Psoas muscle (tissue), 8 donors: Measurements from ENCODE around the gene BIRC6. TPM values are rescaled to one million over a fixed set of nuclear protein-coding genes. Genes with fewer than 3 reads are reported as not detected.
"Not testable (repeated sequence)": the region's sequence is repeated elsewhere in the genome, so short reads cannot be mapped to it uniquely, and the experiment has no call there.

Source experiments
- ATAC-seq, 4 donors: fragments of 200-7000 bp; cut with Tn5 transposase; one replicate each; pipeline ENCODE4 v1.9.1; 2020; ENCODE audit warnings: moderate library complexity in 3 of 4, mild to moderate bottlenecking in 2 of 4
- DNase-seq, 2 donors: peaks; one replicate each; pipeline ENCODE4 v3.0.0-alpha.2; 2020
- H3K27ac ChIP-seq: fragments of 200-600 bp; one replicate; pipeline ENCODE4 v1.8.0; 2022
- H3K27me3 ChIP-seq, 3 donors: fragments of 200-600 bp in 1 of 3; one replicate each; pipeline versions ENCODE4 v1.6.1 to v1.8.0; 2013 to 2022; ENCODE audit warnings: low read length in 2 of 3, mild to moderate bottlenecking in 2 of 3, moderate library complexity in 1 of 3; ENCODE audit not compliant: insufficient read depth in 3 of 3
- H3K36me3 ChIP-seq, 2 donors: fragments of 200-600 bp in 1 of 2; one replicate each; pipeline versions ENCODE4 v1.6.1 to v1.8.0; 2013 to 2022; ENCODE audit warnings: low read depth in 1 of 2, mild to moderate bottlenecking in 1 of 2, moderate library complexity in 1 of 2; ENCODE audit not compliant: insufficient read depth in 1 of 2
- H3K4me1 ChIP-seq: fragments of 200-600 bp; one replicate; pipeline ENCODE4 v1.8.0; 2022
- H3K4me3 ChIP-seq: fragments of 200-600 bp; one replicate; pipeline ENCODE4 v1.8.0; 2022; ENCODE audit warnings: mild to moderate bottlenecking
- H3K9me3 ChIP-seq: fragments of 200-600 bp; one replicate; pipeline ENCODE4 v1.8.0; 2022
- CTCF ChIP-seq: fragments of 200-600 bp; IDR thresholded peaks from one replicate; pipeline ENCODE4 v1.8.0; 2022; ENCODE audit warnings: antibody characterized with exemption
- WGBS, 3 donors: extraction: QIAGEN DNeasy Blood & Tissue Kit; methylation state at CpG; one replicate each; pipeline versions ENCODE4 v1.1.6 to v1.1.7; 2013; 5-methylcytosine and 5-hydroxymethylcytosine counted together
- intact Hi-C, 2 donors: fragments of 100-400 bp; cut with DNase I; formaldehyde crosslinking; loops; one replicate each; pipeline versions ENCODE4 v1.11.0 to v1.14.2; 2022
- polyA plus RNA-seq, 3 donors: library from polyadenylated mRNA; stranded (reverse); fragments of 200-250 nt; gene quantifications; one replicate each; pipeline ENCODE4 v1.2.3, GENCODE V29; 2013
- total RNA-seq, 4 donors: library from RNA; stranded (reverse); fragmentation: NEBNext Ultra II Directional in 2 of 4; extraction: Animal tissue kit (Norgen Biotek cat#: 25700) in 2 of 4; gene quantifications; one replicate each; pipeline versions ENCODE4 v1.2.1 to v1.2.4, GENCODE V29; 2021 to 2023
- donor health status: healthy with polysubstance abuse.
- donor health status: DM: no; HTN: no; CAD: no; lungs with moderate emphysema.
- donor health status: Bipolar disorder and iron deficiency.
- donor health status: healthy.
- donor health status: DM: yes; HTN: yes; CAD: no.
- donor health status: DM: no; HTN: no; CAD: no.
- donor health status: DM: no; HTN: no; CAD: no.
- donor health status: DM: yes; HTN: yes; CAD: no.

BIRC6 gene
- total and polyA plus RNA-seq, 7 donors, result 11.1 to 66.7 (median 38.1) TPM

GRCh38 chr2:32357318-32358110 is 691 bp downstream of the BIRC6 start:
- Histone ChIP-seq H3K9me3 (no peaks in the 10 kb centered on the region), H3K27ac (peak overlapping the region; percentile 99), H3K4me3 (peak overlapping the region; percentile 99), H3K27me3 (no peaks in the 10 kb centered on the region), H3K4me1 (peaks cover 28% of the 10 kb centered on the region), H3K36me3 (peaks cover 0 to 6% of the 10 kb centered on the region in 2 donors)
- intact Hi-C loops, result loop anchor here in 1 of 2 donors (5.0 kb wide), 1 partner anchor 80 kb away; the partner anchor contains the start of gene YIPF4
- ATAC-seq (peak; percentile 2 to 19 (median 10)), DNase-seq (peak in 1 of 2 donors; percentile 74)
- 0 to 1% (median 0%) methylated on average over 42 to 62 of the region's 65 CpGs for WGBS, 3 donors
- no peak for TF ChIP-seq CTCF

- DNase-seq (no peak), ATAC-seq (no peak)
- Histone ChIP-seq H3K9me3 (no peaks in the 10 kb centered on the region), H3K27me3 (no peaks in the 10 kb centered on the region), H3K36me3 (peaks cover 0 to 6% of the 10 kb centered on the region in 2 donors), H3K4me3 (peak overlapping the region; percentile 99), H3K27ac (peak overlapping the region; percentile 99), H3K4me1 (peaks cover 28% of the 10 kb centered on the region)
- WGBS, 3 donors, result 4 to 6% (median 6%) methylated on average over 16 of the region's 16 CpGs
- intact Hi-C loops, result loop anchor here in 1 of 2 donors (5.0 kb wide), 1 partner anchor 81 kb away; the partner anchor contains the start of gene YIPF4
- no peak for TF ChIP-seq CTCF
Observed at GRCh38 chr2:32358111-32358482, 1.3 kb downstream of the BIRC6 start.

GRCh38 chr2:32360416-32360815 is 3.6 kb downstream of the BIRC6 start:
- Histone ChIP-seq H3K36me3 (peaks cover 0 to 6% of the 10 kb centered on the region in 2 donors), H3K4me1 (peaks cover 38% of the 10 kb centered on the region), H3K4me3 (peak overlapping the region; percentile 99), H3K27me3 (no peaks in the 10 kb centered on the region), H3K9me3 (no peaks in the 10 kb centered on the region), H3K27ac (peak overlapping the region; percentile 99)
- ATAC-seq, result no peak
- TF ChIP-seq CTCF, result no peak
- no peak for DNase-seq
- WGBS, 3 donors, result 62 to 77% (median 66%) methylated on average over 4 of the region's 4 CpGs
- intact Hi-C loops, result loop anchor here in 1 of 2 donors (10.0 kb wide), 1 partner anchor 64 kb away; no protein-coding TSS in a partner anchor

DNA sequence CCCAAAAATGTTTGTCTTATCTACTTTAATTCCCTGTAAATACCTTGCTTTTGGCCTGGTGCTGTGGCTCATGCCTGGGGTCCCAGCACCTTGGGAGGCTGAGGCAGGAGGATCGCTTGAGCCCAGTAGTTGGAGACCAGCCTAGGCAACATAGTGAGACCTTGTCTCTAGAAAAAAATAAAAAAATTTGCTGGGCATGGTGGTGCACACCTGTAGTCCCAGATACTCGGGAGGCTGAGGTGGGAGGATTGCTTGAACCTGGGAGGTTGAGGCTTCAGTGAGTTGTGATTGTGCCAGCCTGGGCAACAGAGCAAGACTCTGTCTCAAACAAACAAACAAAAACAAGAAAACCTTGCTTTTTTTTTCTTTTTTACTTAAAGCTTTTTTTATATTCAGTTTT is 6.2 kb downstream of the BIRC6 start:
- peaks cover 39% of the 10 kb centered on the region for H3K4me1 ChIP-seq
- H3K9me3 ChIP-seq, H3K27ac ChIP-seq, H3K36me3 ChIP-seq, ATAC-seq, H3K27me3 ChIP-seq, DNase-seq, H3K4me3 ChIP-seq: not testable (repeated sequence)
- 92 to 98% (median 94%) methylated on average over 2 of the region's 2 CpGs for WGBS, 3 donors
- intact Hi-C loops, result loop anchor here in 1 of 2 donors (10.0 kb wide), 1 partner anchor 62 kb away; no protein-coding TSS in a partner anchor

DNA sequence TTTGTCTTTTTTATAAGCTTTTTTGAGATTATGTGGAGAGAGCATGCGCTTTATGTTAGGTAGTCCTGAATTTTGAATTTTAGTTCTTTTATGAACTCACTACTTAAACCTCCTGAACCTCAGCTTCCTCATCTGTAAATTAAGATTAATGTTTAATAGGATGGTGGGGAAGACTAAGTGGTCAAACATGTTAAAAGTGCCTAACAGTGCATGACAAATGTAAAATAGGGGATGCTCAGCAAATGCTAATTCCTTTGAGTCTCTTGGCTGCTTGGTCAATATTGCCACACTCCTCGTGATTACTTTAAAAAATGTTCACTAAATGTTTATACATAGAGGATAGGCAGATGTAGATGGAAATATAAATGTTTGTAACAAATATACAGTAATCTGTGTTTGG is 6.8 kb downstream of the BIRC6 start:
- TF ChIP-seq CTCF, result no peak
- H3K36me3 ChIP-seq, result peaks cover 0 to 6% of the 10 kb centered on the region in 2 donors
- DNase-seq (no peak), ATAC-seq (no peak)
- peaks cover 33% of the 10 kb centered on the region for H3K4me1 ChIP-seq
- H3K27me3 ChIP-seq, result no peaks in the 10 kb centered on the region
- intact Hi-C loops, result loop anchor here in 1 of 2 donors (10.0 kb wide), 1 partner anchor 61 kb away; no protein-coding TSS in a partner anchor
- H3K4me3 ChIP-seq, result no peak overlapping the region
- WGBS, 3 donors, result 70 to 75% (median 72%) methylated on average over 2 of the region's 2 CpGs
- no peak overlapping the region for H3K27ac ChIP-seq
- no peaks in the 10 kb centered on the region for H3K9me3 ChIP-seq

GRCh38 chr2:32364290-32364689 is 7.5 kb downstream of the BIRC6 start:
- 80 to 93% (median 83%) methylated on average over 9 of the region's 9 CpGs for WGBS, 3 donors
- not testable (repeated sequence) for H3K27ac ChIP-seq, H3K36me3 ChIP-seq, ATAC-seq, H3K9me3 ChIP-seq, H3K4me3 ChIP-seq, H3K27me3 ChIP-seq, DNase-seq
- intact Hi-C loops, result loop anchor here in 1 of 2 donors (10.0 kb wide), 1 partner anchor 61 kb away; no protein-coding TSS in a partner anchor
- peaks cover 29% of the 10 kb centered on the region for H3K4me1 ChIP-seq

GRCh38 chr2:32365679-32366078 is 8.9 kb downstream of the BIRC6 start:
- DNase-seq, H3K4me3 ChIP-seq, ATAC-seq, H3K27me3 ChIP-seq, H3K9me3 ChIP-seq, H3K27ac ChIP-seq, H3K36me3 ChIP-seq: not testable (repeated sequence)
- intact Hi-C loops, result loop anchor here in 1 of 2 donors (10.0 kb wide), 1 partner anchor 59 kb away; no protein-coding TSS in a partner anchor
- 92 to 96% (median 94%) methylated on average over 3 of the region's 3 CpGs for WGBS, 3 donors
- peaks cover 18% of the 10 kb centered on the region for H3K4me1 ChIP-seq
